IPS DF 4.7 (cell line): ENCODE measurements around the gene PARP11.

Experiments
- DNase-seq: peaks from one replicate; pipeline ENCODE4 v3.0.0-alpha.2; 2013; ENCODE audit warnings: low spot score; ENCODE audit errors: extremely low read depth

The PARP11 gene

GRCh38 chr12:3827301-3828000 is 45.7 kb downstream of the PARP11 start:
- no peak for DNase-seq

- DNase-seq: peak; percentile 56
These were observed 51.8 kb downstream of the PARP11 start for GRCh38 chr12:3821441-3821840.

DNA sequence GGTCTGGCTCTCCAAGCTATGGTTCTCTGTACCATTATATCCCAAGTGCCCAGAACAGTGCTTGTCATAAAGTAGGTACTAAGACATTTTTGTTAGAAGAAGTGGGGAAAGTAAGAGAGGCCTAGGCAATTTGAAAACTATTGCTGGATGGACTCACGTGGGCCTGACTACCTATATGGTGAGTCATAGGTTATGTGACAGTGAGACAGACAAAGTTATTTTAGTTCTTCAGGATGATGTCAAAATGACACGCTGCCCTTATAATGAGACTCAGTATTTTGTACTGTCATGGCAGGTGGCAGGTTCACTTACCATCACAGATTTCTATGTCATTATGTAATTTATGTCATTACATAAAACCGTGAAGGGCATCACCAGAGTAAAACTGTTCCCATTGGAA is 53.1 kb downstream of the PARP11 start:
- DNase-seq: no peak

- DNase-seq: no peak
These were observed 56.9 kb downstream of the PARP11 start for GRCh38 chr12:3816266-3816665.

GRCh38 chr12:3815094-3815766 is 58.0 kb downstream of the PARP11 start:
- DNase-seq: no peak

- no peak for DNase-seq
These were observed 62.7 kb downstream of the PARP11 start for GRCh38 chr12:3810540-3810939.

DNA sequence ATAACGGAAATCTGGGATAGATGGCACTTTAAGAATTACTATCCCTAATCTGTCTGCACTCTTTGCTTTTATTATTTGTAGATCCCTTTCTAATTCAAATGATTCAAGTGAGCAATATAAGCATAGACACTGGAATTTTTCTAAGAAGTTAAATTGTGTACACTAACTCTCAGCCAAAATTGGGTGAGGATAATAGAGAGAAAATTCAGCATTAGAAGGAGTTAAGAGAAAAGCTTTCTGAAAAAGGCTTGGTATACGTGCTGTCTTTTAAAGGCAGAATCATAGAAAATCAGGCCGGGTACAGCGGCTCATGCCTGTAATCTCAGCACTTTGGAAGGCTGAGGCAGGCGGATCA is 63.2 kb downstream of the PARP11 start:
- DNase-seq: no peak

DNA sequence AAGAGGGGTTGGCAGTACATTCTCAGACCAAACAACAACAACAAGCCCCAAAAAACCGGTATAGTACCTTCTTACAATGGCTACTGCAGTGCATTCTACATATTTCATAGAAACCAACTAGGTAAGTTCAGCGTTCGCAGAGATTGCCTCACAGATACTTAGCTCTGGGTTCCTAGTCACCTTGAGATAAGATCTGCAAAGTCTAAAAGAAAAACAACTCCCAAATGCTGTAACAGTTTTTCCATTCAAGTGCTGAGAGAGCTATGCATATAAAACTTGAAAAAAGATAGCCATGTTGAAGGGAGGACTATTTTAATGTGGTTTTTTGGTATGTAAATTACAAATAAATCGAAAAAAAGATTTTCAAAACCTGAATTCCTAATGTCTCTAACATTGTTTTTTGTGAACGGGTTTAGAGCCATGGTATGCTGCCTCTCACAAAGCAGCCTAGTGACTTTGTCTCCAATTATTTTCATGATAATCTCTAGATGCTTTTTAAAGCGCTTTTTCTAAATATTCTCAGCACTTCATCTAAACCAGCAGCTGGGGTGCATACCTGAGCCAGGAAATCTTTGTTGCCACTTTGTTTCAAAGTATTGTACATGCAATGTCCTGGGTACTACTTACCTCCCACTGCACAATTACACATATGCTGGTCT is 63.7 kb downstream of the PARP11 start:
- DNase-seq: no peak

- DNase-seq: no peak
These were observed 68.1 kb downstream of the PARP11 start for GRCh38 chr12:3805077-3805476.

DNA sequence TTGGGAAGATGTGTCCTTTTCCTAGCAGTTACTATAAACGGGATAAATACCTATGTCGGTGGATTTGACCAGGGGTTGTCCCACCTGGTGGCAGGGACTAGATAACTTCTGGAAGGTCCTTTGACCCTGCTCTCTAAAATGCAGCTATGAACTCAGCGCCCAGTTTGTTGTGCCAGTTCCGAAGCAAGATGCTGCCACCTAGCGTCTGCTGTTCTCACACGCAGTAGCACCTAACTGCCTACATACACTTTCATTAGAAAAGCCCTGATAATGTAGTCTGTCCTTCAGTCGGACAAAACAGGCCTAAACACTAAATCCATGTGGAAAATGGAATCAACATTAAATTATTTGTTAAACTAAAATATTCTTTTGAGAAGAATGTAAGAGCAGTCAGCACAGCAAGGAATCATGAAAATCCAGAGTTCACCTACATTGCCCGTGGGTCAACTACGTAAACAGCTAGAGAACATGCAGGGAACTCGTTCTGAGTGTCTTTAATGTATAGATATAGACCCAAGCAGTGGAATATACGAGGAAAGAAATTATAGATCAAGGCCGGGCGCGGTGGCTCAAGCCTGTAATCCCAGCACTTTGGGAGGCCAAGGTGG is 69.2 kb downstream of the PARP11 start:
- peak; percentile 88 for DNase-seq

- DNase-seq: no peak
These were observed 70.5 kb downstream of the PARP11 start for GRCh38 chr12:3802721-3803120.

- DNase-seq: no peak
These were observed 75.6 kb downstream of the PARP11 start for GRCh38 chr12:3797531-3798048.

GRCh38 chr12:3795492-3796133 is 77.6 kb downstream of the PARP11 start:
- no peak for DNase-seq

- DNase-seq: no peak
These were observed 78.1 kb downstream of the PARP11 start for GRCh38 chr12:3795066-3795465.

DNA sequence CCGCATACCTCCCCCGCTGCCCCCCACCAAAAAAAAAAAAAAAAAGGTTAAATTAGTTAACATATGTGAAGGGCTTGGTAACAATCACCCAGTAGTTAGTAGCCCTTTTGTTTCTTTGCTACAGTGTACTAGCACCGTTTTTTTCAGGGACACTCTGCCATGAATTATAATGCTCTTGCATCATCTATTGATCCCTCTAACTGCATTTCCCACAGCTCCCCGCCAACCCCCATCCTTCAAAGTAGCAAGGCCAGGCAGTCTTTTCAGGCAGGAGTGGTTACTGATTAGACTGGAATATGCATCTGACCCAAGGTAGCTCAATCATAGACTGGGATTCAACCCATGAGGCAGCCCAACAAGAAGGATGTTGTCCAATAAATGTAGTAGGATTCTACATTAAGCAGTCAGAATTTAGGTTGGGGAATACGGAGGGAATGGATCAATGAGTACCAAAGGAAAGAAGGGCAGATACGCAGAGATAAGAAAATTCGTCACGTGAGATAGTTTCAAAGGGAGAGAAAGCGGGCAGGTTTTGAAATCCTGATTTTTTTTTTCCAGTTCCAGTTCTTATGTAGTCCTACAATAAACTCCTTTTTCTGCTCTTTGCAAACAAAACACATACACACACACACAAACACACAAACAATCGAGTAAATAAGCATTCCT is 80.4 kb downstream of the PARP11 start:
- no peak for DNase-seq

DNA sequence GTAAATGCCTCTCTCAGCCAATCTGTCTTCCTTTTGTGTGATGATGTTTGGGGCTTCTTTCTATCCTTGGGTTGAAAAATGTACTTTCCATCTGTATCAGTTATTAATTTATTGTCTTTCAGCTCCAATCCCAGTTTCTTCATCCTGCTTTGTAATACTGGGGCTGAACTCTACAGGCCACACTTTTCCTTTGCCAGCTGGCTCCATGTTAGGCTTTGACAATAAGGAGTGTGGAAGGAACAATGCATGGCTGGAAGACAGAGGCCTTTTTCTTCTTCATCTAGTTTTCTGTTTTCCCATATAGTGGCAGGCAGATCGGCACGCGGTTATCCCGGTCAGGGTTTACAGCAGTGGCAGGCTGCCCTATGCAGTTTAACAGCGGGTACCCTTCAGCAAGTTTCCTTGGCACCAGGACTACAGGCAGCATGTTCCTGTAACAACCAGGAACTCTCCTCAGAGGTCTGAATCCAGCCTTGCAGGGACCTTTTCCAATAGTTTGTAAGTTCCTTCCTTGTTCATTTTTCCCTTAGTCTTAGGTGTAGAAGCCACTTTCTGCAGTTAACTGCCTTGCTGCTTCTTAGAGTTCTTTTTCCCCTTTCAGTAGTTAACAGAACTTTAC is 81.8 kb downstream of the PARP11 start:
- DNase-seq: no peak

- DNase-seq: no peak
These were observed 82.6 kb downstream of the PARP11 start for GRCh38 chr12:3790642-3791041.

DNA sequence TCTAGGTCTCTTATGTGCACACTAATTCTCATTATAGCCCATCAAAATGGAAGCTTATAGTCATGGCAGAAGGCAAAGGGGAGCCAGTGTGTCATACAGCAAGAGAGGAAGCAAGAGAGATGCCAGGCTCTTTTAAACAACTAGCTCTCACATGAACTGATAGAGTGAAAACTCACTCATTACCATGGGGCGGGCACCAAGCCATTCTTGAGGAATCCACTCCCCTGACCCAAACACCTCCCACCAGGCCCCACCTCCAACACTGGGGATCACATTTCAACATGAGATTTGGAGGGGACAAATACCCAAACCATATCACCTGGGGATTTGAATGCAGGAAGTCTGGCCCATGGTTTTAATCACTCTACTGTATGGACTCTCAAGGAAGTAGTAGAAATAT is 83.4 kb downstream of the PARP11 start:
- no peak for DNase-seq

GRCh38 chr12:3777206-3777809 is 95.9 kb downstream of the PARP11 start:
- no peak for DNase-seq

DNA sequence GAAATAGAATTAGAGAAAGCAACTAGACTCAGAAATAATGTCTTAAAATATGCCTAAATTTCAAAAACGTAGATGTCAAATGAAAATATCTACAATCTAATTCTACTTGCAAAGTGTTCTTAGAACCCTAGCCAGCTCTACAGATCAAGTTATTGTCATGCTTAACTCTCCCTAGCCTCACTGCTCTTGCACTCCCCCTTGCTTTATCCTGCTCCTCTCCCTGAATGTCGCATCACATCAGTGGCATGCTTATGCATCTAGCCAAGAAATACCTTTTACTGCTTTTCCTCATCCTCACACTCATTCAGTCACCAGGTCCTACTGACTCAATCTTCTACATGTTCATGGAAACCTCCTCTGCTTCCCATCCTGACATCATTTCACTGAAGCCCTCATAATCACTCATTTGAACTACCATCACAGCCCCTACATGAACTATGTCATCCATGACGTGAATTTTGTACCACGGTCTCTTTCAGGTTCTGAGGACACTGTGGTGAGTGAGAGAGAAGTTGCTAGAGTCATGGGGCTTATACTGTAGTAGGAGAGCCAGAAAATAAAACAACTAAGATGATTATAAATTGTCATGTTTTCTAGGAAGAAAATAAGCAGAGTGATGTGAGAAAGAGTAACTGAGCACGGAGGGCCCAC is 97.7 kb downstream of the PARP11 start:
- no peak for DNase-seq
